HG03457 (cell line): Measurements from ENCODE around the gene ZCCHC24.
"Not testable (repeated sequence)": the region's sequence is repeated elsewhere in the genome, so short reads cannot be mapped to it uniquely, and the experiment has no call there.

Source experiments
- ATAC-seq: cut with Tn5 transposase; IDR thresholded peaks from one replicate; pipeline ENCODE4 v1.9.1; 2021; ENCODE audit warnings: moderate number of reproducible peaks; ENCODE audit not compliant: unreplicated experiment

ZCCHC24 gene

DNA sequence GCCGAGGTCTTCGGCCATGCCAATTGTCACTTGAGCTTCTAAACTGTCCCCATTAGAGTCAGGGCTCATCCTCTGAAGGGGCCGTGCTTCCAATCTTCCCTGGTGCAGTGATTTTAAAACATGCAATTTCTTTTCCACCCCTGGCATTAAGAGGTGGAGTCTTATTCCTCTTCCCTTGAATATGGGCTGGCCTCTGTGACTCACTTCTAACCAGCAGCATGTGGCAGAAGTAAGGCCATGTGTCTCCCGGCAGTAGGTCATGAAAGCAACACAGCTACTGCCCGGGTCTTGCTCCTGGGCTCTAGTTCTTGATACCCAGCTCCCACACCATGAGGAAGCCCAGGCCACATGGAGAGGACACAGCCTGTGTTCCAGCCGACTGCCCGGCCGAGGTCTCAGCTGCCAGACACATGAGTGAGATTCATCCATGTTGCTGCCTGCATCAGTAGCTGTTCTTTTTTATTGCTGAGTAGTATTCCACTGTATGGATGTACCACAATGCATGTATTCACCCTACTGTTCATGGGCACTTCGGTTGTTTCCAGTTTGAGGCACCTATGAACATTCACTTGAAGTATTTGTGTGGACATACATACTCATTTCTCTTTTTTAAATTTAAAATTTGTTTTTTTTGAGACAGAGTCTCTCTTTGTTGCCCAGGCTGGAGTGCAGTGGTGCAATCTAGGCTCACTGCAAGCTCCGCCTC, 112.7 kb downstream of the ZCCHC24 start:
- not testable (repeated sequence) for ATAC-seq
